ENCODE data around the gene SLC10A6. TPM values are rescaled to one million over a fixed set of nuclear protein-coding genes. Genes with fewer than 3 reads are reported as not detected.

The SLC10A6 gene
- total RNA-seq, 2 experiments from 2014 or later, result not detected

DNA sequence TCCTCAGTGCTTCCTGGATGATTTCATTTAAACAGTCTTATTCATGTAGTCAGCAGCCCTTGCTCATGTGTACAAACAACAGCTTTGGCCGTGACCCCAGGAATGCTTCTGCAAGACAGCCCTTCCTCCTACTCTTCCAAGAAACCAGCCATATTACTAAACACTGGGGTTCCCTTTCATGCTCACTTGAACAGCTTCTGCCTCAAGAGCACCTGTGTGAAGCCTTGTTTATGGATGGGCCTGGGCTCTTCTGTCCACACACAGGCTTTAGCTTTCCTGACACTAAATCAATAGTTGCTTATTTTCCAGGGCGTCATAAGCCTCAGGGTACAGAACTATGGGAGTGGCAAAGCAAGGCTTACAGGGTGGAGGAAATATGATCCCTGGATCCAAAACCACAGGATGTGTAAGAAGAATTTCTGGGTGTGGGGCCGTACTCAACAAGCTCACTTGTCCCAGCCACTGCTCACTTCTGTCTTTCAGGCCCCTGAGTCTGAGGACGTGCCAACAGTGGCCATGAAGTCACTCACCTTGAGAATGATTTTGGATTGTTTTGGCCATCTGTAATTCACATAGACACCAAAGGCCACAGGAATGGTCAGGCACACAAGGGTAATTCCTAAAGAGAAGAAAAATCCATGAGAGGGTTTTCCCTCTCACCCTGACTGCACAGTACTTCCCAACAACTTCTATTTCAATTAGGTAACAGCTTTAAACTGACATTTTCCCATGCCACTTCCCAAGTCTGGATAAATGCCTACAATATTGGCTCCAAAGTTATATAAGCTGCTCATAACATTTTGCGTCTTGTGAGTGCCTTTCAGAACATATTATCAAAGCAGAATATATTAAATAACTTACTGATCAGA is 17.7 kb downstream of the SLC10A6 start:
- Mint-ChIP-seq H3K27me3 (no peaks in the 10 kb centered on the region), H3K4me3 (no peak overlapping the region), H3K27ac (no peak overlapping the region), H3K9me3 (no peaks in the 10 kb centered on the region), H3K36me3 (no peaks in the 10 kb centered on the region), H3K4me1 (no peaks in the 10 kb centered on the region)
- no peak for DNase-seq

DNA sequence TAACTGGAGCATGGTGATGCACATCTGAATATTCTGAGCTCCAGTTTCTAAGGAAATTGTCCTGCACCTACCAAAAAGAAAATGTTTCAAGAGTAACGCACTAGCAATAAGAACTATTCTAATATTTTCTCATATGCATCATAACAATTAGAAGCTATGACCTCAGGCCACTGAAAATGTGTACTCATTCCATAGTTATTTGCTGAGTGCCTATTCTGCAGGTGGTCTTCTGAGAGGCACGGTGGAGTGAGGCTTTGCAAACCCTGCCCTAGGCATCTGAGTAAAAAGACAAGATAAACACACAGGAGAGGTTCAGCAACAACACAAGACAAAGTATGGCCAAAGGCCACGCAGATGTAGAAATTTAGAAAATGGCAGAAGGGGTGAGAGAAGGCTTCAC is 23.7 kb downstream of the SLC10A6 start:
- H3K9me3 Mint-ChIP-seq, result no peaks in the 10 kb centered on the region
- H3K27ac Mint-ChIP-seq, result no peak overlapping the region
- H3K27me3 Mint-ChIP-seq, result no peaks in the 10 kb centered on the region
- no peak overlapping the region for H3K4me3 Mint-ChIP-seq
- H3K36me3 Mint-ChIP-seq, result no peaks in the 10 kb centered on the region
- DNase-seq, result no peak
- H3K4me1 Mint-ChIP-seq, result no peaks in the 10 kb centered on the region

DNA sequence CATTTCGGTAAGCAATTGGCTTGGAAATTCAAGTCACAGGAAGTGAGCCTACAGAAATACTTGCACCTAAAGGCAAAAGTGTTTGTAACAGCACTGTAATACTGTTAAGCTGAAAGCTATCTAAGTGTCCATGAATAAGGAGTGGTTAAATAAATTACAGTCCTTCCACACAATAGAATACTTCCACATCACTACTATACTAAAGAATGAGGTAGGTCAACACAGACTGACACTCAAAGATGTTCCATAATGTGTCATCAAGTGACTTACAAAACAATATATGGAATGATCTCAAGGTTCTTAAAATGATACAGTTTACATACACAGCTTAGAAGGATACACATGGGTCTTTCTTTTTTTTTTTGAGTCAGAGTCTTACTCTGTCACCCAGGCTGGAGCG is 27.0 kb downstream of the SLC10A6 start:
- H3K36me3 Mint-ChIP-seq, result no peaks in the 10 kb centered on the region
- H3K9me3 Mint-ChIP-seq, result no peaks in the 10 kb centered on the region
- no peak for DNase-seq
- H3K4me1 Mint-ChIP-seq, result no peaks in the 10 kb centered on the region
- H3K27me3 Mint-ChIP-seq, result no peaks in the 10 kb centered on the region
- H3K27ac Mint-ChIP-seq, result no peak overlapping the region
- H3K4me3 Mint-ChIP-seq, result no peak overlapping the region

DNA sequence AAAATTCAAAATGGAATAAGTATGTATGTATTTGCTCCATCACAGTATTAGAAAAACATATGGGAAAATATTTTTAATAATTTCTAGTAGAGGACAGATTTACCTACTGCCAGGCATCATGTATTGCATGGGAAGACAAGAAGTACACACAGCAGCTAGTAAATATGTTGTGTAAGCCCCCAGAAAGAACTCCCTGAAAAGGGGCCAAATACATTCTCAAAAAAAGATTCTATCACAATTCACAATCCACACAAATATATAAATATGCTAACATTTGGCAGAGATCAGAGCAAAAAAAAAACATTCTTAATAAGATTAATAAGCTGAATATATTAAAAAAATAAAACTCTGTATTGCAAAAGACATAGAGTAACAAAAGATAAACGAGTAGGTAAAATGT is 28.0 kb downstream of the SLC10A6 start:
- Mint-ChIP-seq H3K4me1 (no peaks in the 10 kb centered on the region), H3K4me3 (no peak overlapping the region), H3K27ac (no peak overlapping the region), H3K9me3 (no peaks in the 10 kb centered on the region), H3K36me3 (no peaks in the 10 kb centered on the region), H3K27me3 (no peaks in the 10 kb centered on the region)
- DNase-seq, result no peak

DNA sequence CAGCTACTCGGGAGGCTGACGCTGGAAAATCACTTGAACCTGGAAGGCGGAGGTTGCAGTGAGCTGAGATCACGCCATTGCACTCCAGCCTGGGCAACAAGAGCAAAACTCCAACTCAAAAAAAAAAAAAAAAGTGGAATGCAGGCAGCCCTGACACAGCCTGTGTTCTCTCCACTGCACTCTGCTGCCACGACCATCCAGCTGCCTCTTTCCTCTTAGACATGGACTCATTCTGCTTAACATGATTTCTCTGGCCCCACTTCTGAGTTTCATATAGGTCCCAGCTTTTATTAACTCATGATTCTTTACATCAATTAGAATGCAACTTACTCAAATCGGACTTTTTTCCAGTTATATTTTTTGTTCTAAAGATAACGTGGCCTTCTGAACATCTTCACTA is 29.6 kb downstream of the SLC10A6 start:
- Mint-ChIP-seq H3K27me3 (no peaks in the 10 kb centered on the region), H3K4me1 (no peaks in the 10 kb centered on the region), H3K9me3 (peaks cover 5% of the 10 kb centered on the region), H3K4me3 (no peak overlapping the region), H3K36me3 (no peaks in the 10 kb centered on the region), H3K27ac (no peak overlapping the region)
- no peak for DNase-seq

DNA sequence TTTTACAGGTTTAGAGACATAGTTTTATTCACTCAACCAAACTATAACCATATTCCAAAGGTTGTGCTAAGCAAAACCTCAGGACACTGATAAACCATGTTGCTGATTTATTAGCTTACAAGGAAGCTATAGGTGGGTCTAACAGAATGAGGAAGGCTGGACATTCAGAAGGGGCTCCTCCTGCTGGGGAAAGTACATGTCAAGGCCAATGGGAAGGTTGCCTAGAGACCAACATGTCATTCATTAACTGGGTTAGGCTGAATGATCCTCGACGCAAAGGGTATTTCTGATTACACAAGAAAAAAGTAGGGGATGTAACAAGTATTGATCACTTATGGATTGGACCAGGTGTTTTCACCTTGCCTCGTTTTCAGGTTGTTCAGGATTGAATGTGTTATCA is 30.3 kb downstream of the SLC10A6 start:
- Mint-ChIP-seq H3K27me3 (no peaks in the 10 kb centered on the region), H3K4me3 (no peak overlapping the region), H3K27ac (no peak overlapping the region), H3K4me1 (no peaks in the 10 kb centered on the region), H3K9me3 (peaks cover 5% of the 10 kb centered on the region), H3K36me3 (no peaks in the 10 kb centered on the region)
- no peak for DNase-seq

DNA sequence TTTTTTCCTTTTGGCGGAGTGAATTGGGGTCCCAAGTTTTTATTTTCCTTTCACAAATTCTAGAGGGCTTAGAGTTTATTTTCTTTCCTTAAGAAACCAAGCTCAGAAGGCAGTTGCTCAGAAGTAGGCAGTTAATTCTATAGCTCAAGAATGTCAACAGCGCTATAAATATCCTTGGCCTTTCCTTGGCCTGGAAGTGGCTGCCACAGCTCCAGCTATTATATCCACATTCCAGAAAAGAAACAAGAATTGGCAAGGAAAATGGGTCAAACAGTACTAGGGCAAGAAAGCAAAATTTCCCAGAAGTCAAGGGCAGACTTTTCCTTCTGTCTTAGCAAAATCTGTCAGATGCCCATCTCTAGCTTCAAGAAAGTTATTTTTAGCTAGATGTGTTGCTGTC is 31.0 kb downstream of the SLC10A6 start:
- Mint-ChIP-seq H3K27ac (no peak overlapping the region), H3K27me3 (no peaks in the 10 kb centered on the region), H3K9me3 (peaks cover 5% of the 10 kb centered on the region), H3K4me1 (no peaks in the 10 kb centered on the region), H3K4me3 (no peak overlapping the region), H3K36me3 (no peaks in the 10 kb centered on the region)
- DNase-seq, result no peak

DNA sequence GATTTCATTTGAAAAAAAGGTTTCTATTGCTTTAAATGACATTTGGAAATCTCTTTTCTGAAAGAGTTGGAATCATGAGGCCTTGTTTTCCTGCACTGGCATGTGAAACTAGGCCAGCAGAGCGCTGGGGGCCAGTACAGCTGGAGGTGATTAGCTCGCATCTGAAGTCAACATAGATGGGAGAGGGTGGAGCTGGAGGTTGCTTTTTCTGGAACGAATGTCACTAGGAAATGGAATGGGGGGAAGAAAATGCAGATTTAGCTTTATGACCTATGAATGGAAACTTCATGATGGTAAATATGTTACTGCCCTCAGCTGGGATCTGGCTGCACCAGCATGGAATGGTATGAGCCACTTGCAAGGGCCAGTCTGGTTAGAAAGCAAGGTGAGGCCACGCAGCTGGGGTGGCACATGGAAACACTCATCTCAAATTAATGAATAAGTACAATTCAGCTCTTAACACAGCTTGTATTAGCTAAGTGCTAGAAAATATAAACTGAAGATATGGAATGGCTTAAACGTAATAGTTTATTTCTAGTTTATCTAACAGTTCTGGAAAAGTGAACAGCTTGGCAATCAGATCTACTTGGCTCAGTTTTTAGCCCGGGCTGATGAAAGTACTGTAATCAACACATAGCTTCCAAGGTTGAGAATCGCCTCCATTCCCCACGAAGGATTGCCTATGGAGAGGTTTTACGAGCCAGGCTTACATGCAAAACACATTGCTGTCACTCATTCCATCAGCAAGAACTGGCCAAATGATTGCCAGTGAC is 32.5 kb downstream of the SLC10A6 start:
- Mint-ChIP-seq H3K27me3 (no peaks in the 10 kb centered on the region), H3K4me1 (no peaks in the 10 kb centered on the region), H3K36me3 (no peaks in the 10 kb centered on the region), H3K4me3 (no peak overlapping the region), H3K9me3 (peaks cover 5% of the 10 kb centered on the region), H3K27ac (no peak overlapping the region)
- no peak for DNase-seq

DNA sequence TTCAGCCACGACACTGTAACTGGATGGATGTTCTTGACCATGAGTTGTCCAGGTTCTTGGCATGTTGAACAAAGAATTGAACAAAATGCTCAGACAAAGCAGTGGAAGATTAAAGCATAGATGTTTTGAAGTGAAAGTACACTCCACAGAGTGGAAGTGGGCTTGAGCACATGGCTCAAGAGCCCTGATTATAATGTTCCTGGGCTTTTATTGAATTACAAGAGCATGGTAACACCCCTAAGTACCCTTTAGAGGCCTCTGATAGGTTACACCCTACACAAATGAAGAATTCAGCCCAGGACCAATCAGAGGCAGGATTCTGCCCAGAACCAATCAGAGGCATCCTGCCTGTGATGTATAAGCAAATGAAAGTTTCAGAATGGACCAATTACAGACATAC is 33.5 kb downstream of the SLC10A6 start:
- Mint-ChIP-seq H3K27ac (no peak overlapping the region), H3K4me1 (no peaks in the 10 kb centered on the region)

DNA sequence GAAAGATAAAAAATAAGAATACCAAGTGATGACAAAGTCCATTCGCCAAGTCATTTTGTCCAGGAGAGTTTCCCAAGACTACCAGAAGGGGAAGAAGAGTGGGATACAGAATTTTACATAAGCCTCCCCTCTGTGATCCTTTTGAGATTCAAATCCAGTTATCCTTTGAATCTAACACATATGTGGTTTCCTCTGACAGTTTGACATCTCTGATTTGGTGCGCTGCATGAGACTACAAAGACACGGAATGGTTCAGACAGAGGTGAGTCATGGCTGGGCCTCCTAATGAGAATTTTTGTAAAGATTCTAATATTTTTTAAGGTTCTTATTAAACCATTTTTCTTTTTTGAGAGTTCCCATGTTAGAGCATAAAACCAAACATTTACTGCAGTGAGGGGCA is 38.3 kb downstream of the SLC10A6 start:
- no peak overlapping the region for H3K4me3 Mint-ChIP-seq
- H3K9me3 Mint-ChIP-seq, result peaks cover 3% of the 10 kb centered on the region
- DNase-seq, result no peak
- no peaks in the 10 kb centered on the region for H3K4me1 Mint-ChIP-seq
- no peaks in the 10 kb centered on the region for H3K27me3 Mint-ChIP-seq
- no peaks in the 10 kb centered on the region for H3K36me3 Mint-ChIP-seq
- no peak overlapping the region for H3K27ac Mint-ChIP-seq

More for the DNA sequence above, 33.5 kb downstream of the SLC10A6 start:
- DNase-seq, result no peak
- H3K36me3 Mint-ChIP-seq, result no peaks in the 10 kb centered on the region
- no peaks in the 10 kb centered on the region for H3K27me3 Mint-ChIP-seq
- H3K9me3 Mint-ChIP-seq, result peaks cover 5% of the 10 kb centered on the region
- no peak overlapping the region for H3K4me3 Mint-ChIP-seq

DNA sequence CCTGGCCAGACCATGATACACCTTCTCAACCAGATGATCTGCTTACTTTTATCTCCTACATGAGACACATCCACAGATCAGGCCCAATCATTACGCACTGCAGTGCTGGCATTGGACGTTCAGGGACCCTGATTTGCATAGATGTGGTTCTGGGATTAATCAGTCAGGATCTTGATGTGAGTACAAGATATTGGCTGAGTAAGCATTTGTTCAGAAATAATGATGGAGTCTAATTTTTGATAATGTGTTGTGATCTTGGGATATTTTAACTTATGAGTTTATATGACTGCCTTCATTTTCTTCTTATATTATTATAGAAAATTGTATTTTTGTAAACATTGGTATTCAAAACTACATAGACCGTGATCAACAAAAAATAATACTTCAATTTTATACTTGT is 39.4 kb downstream of the SLC10A6 start:
- no peak for DNase-seq
- Mint-ChIP-seq H3K27ac (no peak overlapping the region), H3K27me3 (no peaks in the 10 kb centered on the region), H3K4me1 (no peaks in the 10 kb centered on the region), H3K36me3 (no peaks in the 10 kb centered on the region), H3K4me3 (no peak overlapping the region), H3K9me3 (no peaks in the 10 kb centered on the region)

DNA sequence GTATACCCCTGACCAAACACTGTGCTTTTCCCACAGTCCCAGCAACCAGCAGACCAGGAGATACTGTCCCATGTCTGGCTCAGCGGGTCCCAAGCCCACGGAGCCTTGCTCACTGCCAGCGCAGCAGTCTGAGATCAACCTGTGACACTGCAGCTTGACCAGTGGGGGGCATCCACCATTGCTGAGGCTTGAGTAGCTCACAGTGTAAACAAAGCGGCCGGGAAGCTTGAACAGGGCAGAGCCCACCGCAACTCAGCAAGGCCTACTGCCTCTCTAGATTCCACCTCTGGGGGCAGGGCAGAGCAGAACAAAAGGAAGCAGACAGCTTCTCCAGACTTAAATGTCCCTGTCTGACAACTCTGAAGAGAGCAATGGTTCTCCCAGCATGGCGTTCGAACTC is 58.1 kb downstream of the SLC10A6 start:
- no peak for DNase-seq

DNA sequence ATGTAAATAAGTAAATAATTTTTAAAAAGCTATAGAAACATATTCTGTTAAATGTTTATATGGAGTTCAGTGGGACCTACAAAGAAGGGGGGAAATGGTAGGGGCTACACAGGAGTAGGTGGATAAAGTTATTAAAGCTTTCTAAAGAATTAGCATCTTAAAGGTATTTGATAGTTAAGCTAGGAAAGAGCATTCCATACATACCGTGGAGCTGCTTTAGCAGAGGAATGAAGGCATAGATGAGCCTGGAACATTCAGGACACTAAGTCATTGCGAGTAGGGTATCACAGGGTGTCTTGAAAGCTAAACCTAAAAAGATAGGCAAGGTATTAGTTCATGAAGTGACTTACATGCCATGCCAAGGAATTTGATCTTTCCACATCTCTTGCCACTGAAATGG is 60.4 kb downstream of the SLC10A6 start:
- no peak overlapping the region for H3K4me3 Mint-ChIP-seq
- DNase-seq, result no peak
- H3K36me3 Mint-ChIP-seq, result no peaks in the 10 kb centered on the region
- H3K27me3 Mint-ChIP-seq, result peaks cover 4% of the 10 kb centered on the region
- H3K27ac Mint-ChIP-seq, result no peak overlapping the region
- H3K9me3 Mint-ChIP-seq, result no peaks in the 10 kb centered on the region
- no peaks in the 10 kb centered on the region for H3K4me1 Mint-ChIP-seq

More for the DNA sequence above, 58.1 kb downstream of the SLC10A6 start:
- Mint-ChIP-seq H3K4me1 (no peaks in the 10 kb centered on the region), H3K27me3 (no peaks in the 10 kb centered on the region), H3K9me3 (peaks cover 7% of the 10 kb centered on the region), H3K36me3 (no peaks in the 10 kb centered on the region), H3K4me3 (no peak overlapping the region), H3K27ac (no peak overlapping the region)

DNA sequence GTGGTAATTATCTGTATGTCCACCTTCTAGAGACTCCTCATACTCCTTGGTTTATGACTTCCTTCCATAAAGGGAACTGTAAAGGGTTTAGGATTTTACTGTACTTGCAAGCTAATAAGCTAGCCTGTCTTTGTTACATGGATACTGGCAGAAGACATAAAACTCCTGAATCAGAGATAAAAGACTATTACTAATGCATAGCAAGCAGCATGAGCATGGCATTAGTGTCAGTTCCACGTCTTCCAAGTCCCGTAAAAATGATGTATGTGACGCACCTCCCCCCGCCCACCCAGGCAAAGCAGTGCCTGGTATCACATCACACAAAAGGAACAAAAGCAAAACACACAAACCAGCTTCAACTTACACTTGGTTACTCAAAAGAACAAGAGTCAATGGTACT is 71.0 kb downstream of the SLC10A6 start:
- no peaks in the 10 kb centered on the region for H3K36me3 Mint-ChIP-seq
- H3K27ac Mint-ChIP-seq, result no peak overlapping the region
- H3K9me3 Mint-ChIP-seq, result no peaks in the 10 kb centered on the region
- no peak overlapping the region for H3K4me3 Mint-ChIP-seq
- H3K4me1 Mint-ChIP-seq, result no peaks in the 10 kb centered on the region
- no peaks in the 10 kb centered on the region for H3K27me3 Mint-ChIP-seq
- DNase-seq, result no peak

DNA sequence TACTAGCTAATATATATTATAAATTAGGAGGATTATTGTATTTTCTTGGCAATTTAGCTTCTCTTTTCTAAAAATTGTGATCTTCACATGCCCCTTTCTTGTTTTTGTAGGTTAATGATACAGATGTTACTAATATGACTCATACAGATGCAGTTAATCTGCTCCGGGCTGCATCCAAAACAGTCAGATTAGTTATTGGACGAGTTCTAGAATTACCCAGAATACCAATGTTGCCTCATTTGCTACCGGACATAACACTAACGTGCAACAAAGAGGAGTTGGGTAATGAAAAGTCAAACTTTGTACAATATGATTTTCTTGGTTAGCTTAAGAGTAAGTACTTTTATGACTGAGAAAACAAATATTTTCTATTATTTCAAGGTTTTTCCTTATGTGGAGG is 74.1 kb downstream of the SLC10A6 start:
- no peak overlapping the region for H3K27ac Mint-ChIP-seq
- no peak overlapping the region for H3K4me3 Mint-ChIP-seq
- no peaks in the 10 kb centered on the region for H3K4me1 Mint-ChIP-seq
- DNase-seq, result no peak
- H3K9me3 Mint-ChIP-seq, result no peaks in the 10 kb centered on the region
- H3K27me3 Mint-ChIP-seq, result no peaks in the 10 kb centered on the region
- H3K36me3 Mint-ChIP-seq, result no peaks in the 10 kb centered on the region

Data from activated naive CD8-positive, alpha-beta T cell treated with anti-CD3 and anti-CD28 coated beads for 36 hours (primary cell).